NCI-H2227 treated with DMSO at 0.1 percent for 48 hours (cell line): ENCODE measurements around the gene PLAU.
A peak's percentile ranks its signal among the peaks of the same experiment; 100 is the strongest.
"Not testable (repeated sequence)": the region's sequence is repeated elsewhere in the genome, so short reads cannot be mapped to it uniquely, and the experiment has no call there.

Source experiments
- DNase-seq: peaks from one replicate; lab custom pipeline; 2025; lab: John Stamatoyannopoulos, UW

PLAU gene

GRCh38 chr10:73876971-73877370 lies 34.0 kb upstream of the PLAU start:
- DNase-seq = no peak

- no peak for DNase-seq
Observed at GRCh38 chr10:73877533-73878160, 33.3 kb upstream of the PLAU start.

- DNase-seq = no peak
Observed at GRCh38 chr10:73878365-73878764, 32.6 kb upstream of the PLAU start.

GRCh38 chr10:73879296-73880173 lies 31.4 kb upstream of the PLAU start:
- DNase-seq = peak; percentile 63

- DNase-seq = no peak
Observed at GRCh38 chr10:73881221-73881919, 29.6 kb upstream of the PLAU start.

- DNase-seq = no peak
Observed at GRCh38 chr10:73884017-73884416, 26.9 kb upstream of the PLAU start.

- peak; percentile 51 for DNase-seq
Observed at GRCh38 chr10:73886085-73886529, 24.8 kb upstream of the PLAU start.

- no peak for DNase-seq
Observed at GRCh38 chr10:73886661-73887293, 24.2 kb upstream of the PLAU start.

- no peak for DNase-seq
Observed at GRCh38 chr10:73887294-73888039, 23.5 kb upstream of the PLAU start.

- DNase-seq = no peak
Observed at GRCh38 chr10:73888514-73888913, 22.4 kb upstream of the PLAU start.

- DNase-seq = no peak
Observed at GRCh38 chr10:73889014-73889413, 21.9 kb upstream of the PLAU start.

- not testable (repeated sequence) for DNase-seq
Observed at GRCh38 chr10:73889416-73889815, 21.5 kb upstream of the PLAU start.

GRCh38 chr10:73890261-73890660 lies 20.7 kb upstream of the PLAU start:
- no peak for DNase-seq

- DNase-seq = not testable (repeated sequence)
Observed at GRCh38 chr10:73890830-73891229, 20.1 kb upstream of the PLAU start.

GRCh38 chr10:73891540-73891939 lies 19.4 kb upstream of the PLAU start:
- DNase-seq = no peak

- DNase-seq = no peak
Observed at GRCh38 chr10:73892310-73893030, 18.5 kb upstream of the PLAU start.

- no peak for DNase-seq
Observed at GRCh38 chr10:73893426-73893825, 17.5 kb upstream of the PLAU start.

GRCh38 chr10:73894245-73894971 lies 16.5 kb upstream of the PLAU start:
- DNase-seq = no peak

- DNase-seq = not testable (repeated sequence)
Observed at GRCh38 chr10:73895381-73895780, 15.6 kb upstream of the PLAU start.

GRCh38 chr10:73897693-73898092 lies 13.2 kb upstream of the PLAU start:
- no peak for DNase-seq
